Activated CD4-positive, alpha-beta memory T cell treated with anti-CD3 and anti-CD28 coated beads, Interleukin-2, amount 10 ng/mL, durations not matched to agents 7 days and 5 days (primary cell): Measurements from ENCODE around the gene INPP5A. TPM values are rescaled to one million over a fixed set of nuclear protein-coding genes. Genes with fewer than 3 reads are reported as not detected.
"Not testable (repeated sequence)": the region's sequence is repeated elsewhere in the genome, so short reads cannot be mapped to it uniquely, and the experiment has no call there.

Source experiments
- CTCF ChIA-PET: fragments of 350-600 bp; sonication (Branson Sonifier 250); formaldehyde crosslinking; loops from one replicate; lab custom pipeline; 2021; ENCODE audit warnings: antibody characterized with exemption, inconsistent platforms; lab: Charles Lee
- POLR2A ChIA-PET: fragments of 350-600 bp; sonication (Branson Sonifier 250); formaldehyde crosslinking; loops from one replicate; lab custom pipeline; 2021; ENCODE audit warnings: antibody characterized with exemption; lab: Charles Lee
- DNase-seq: peaks from one replicate; pipeline ENCODE4 v3.0.0-alpha.2; 2020
- H3K27ac Mint-ChIP-seq: one replicate; pipeline ENCODE4 v1.8.0; 2021; ENCODE audit warnings: mild to moderate bottlenecking, mixed read lengths
- H3K27me3 Mint-ChIP-seq: one replicate; pipeline ENCODE4 v1.8.0; 2021; ENCODE audit warnings: mixed read lengths
- H3K36me3 Mint-ChIP-seq: one replicate; pipeline ENCODE4 v1.8.0; 2021; ENCODE audit warnings: low read depth, mixed read lengths
- H3K4me1 Mint-ChIP-seq: one replicate; pipeline ENCODE4 v1.8.0; 2021; ENCODE audit warnings: mixed read lengths
- H3K4me3 Mint-ChIP-seq: one replicate; pipeline ENCODE4 v1.8.0; 2021; ENCODE audit warnings: mild to moderate bottlenecking, mixed read lengths
- H3K9me3 Mint-ChIP-seq: one replicate; pipeline ENCODE4 v1.8.0; 2021; ENCODE audit warnings: mixed read lengths
- total RNA-seq, 2 experiments: library from RNA; stranded (reverse); gene quantifications; one replicate each; pipeline ENCODE4 v1.2.3, GENCODE V29; 2021

INPP5A gene
- total RNA-seq, 2 experiments from 2014 or later: 9.3 to 9.5 TPM

- Mint-ChIP-seq H3K4me1 (no peaks in the 10 kb centered on the region), H3K9me3 (no peaks in the 10 kb centered on the region), H3K4me3 (no peak overlapping the region), H3K27ac (no peak overlapping the region), H3K27me3 (peaks cover 11% of the 10 kb centered on the region), H3K36me3 (no peaks in the 10 kb centered on the region)
- CTCF ChIA-PET: no interaction called here
- no peak for DNase-seq
- POLR2A ChIA-PET: no interaction called here
Measured at GRCh38 chr10:132497861-132498561, 39.6 kb upstream of the INPP5A start.

- POLR2A ChIA-PET: no interaction called here
- CTCF ChIA-PET: no interaction called here
- no peak for DNase-seq
- peaks cover 11% of the 10 kb centered on the region for H3K27me3 Mint-ChIP-seq
- no peak overlapping the region for H3K4me3 Mint-ChIP-seq
- no peaks in the 10 kb centered on the region for H3K9me3 Mint-ChIP-seq
- no peaks in the 10 kb centered on the region for H3K36me3 Mint-ChIP-seq
- no peaks in the 10 kb centered on the region for H3K4me1 Mint-ChIP-seq
- no peak overlapping the region for H3K27ac Mint-ChIP-seq
Measured at GRCh38 chr10:132498562-132499366, 38.8 kb upstream of the INPP5A start.

GRCh38 chr10:132499367-132499685 lies 38.3 kb upstream of the INPP5A start:
- Mint-ChIP-seq H3K36me3 (no peaks in the 10 kb centered on the region), H3K9me3 (no peaks in the 10 kb centered on the region), H3K27ac (no peak overlapping the region), H3K4me1 (no peaks in the 10 kb centered on the region), H3K27me3 (peaks cover 11% of the 10 kb centered on the region), H3K4me3 (no peak overlapping the region)
- CTCF ChIA-PET: no interaction called here
- DNase-seq: no peak
- POLR2A ChIA-PET: no interaction called here

- no peak for DNase-seq
- Mint-ChIP-seq H3K27me3 (peaks cover 7% of the 10 kb centered on the region), H3K27ac (no peak overlapping the region), H3K9me3 (no peaks in the 10 kb centered on the region), H3K4me1 (no peaks in the 10 kb centered on the region), H3K36me3 (no peaks in the 10 kb centered on the region), H3K4me3 (no peak overlapping the region)
- ChIA-PET CTCF (no interaction called here), POLR2A (no interaction called here)
Measured at GRCh38 chr10:132500781-132501415, 36.7 kb upstream of the INPP5A start.

- CTCF ChIA-PET: no interaction called here
- H3K36me3 Mint-ChIP-seq: no peaks in the 10 kb centered on the region
- H3K4me3 Mint-ChIP-seq: no peak overlapping the region
- no peak overlapping the region for H3K27ac Mint-ChIP-seq
- H3K4me1 Mint-ChIP-seq: no peaks in the 10 kb centered on the region
- no peaks in the 10 kb centered on the region for H3K9me3 Mint-ChIP-seq
- peaks cover 7% of the 10 kb centered on the region for H3K27me3 Mint-ChIP-seq
- POLR2A ChIA-PET: interaction anchor here (1.2 kb wide), 1 partner anchor 19 kb away, joined by 3 read pairs; no protein-coding TSS in a partner anchor
- no peak for DNase-seq
Measured at GRCh38 chr10:132502544-132503300, 34.9 kb upstream of the INPP5A start.

- no peak for DNase-seq
- POLR2A ChIA-PET: no interaction called here
- Mint-ChIP-seq H3K27ac (no peak overlapping the region), H3K9me3 (no peaks in the 10 kb centered on the region), H3K27me3 (peaks cover 5% of the 10 kb centered on the region), H3K36me3 (no peaks in the 10 kb centered on the region), H3K4me3 (no peak overlapping the region), H3K4me1 (no peaks in the 10 kb centered on the region)
- CTCF ChIA-PET: no interaction called here
Measured at GRCh38 chr10:132503581-132504421, 33.8 kb upstream of the INPP5A start.

GRCh38 chr10:132504501-132505272 lies 32.9 kb upstream of the INPP5A start:
- Mint-ChIP-seq H3K9me3 (no peaks in the 10 kb centered on the region), H3K36me3 (no peaks in the 10 kb centered on the region), H3K27ac (no peak overlapping the region), H3K27me3 (peaks cover 5% of the 10 kb centered on the region), H3K4me1 (no peaks in the 10 kb centered on the region), H3K4me3 (no peak overlapping the region)
- POLR2A ChIA-PET: no interaction called here
- CTCF ChIA-PET: no interaction called here
- DNase-seq: no peak

GRCh38 chr10:132505546-132505945 lies 32.0 kb upstream of the INPP5A start:
- DNase-seq, H3K27ac Mint-ChIP-seq, CTCF ChIA-PET, H3K4me3 Mint-ChIP-seq, H3K36me3 Mint-ChIP-seq, H3K27me3 Mint-ChIP-seq, POLR2A ChIA-PET, H3K9me3 Mint-ChIP-seq, H3K4me1 Mint-ChIP-seq: not testable (repeated sequence)

- no peaks in the 10 kb centered on the region for H3K27me3 Mint-ChIP-seq
- no peaks in the 10 kb centered on the region for H3K36me3 Mint-ChIP-seq
- H3K27ac Mint-ChIP-seq: no peak overlapping the region
- CTCF ChIA-PET: no interaction called here
- no peak for DNase-seq
- POLR2A ChIA-PET: no interaction called here
- H3K9me3 Mint-ChIP-seq: no peaks in the 10 kb centered on the region
- H3K4me3 Mint-ChIP-seq: no peak overlapping the region
- H3K4me1 Mint-ChIP-seq: no peaks in the 10 kb centered on the region
Measured at GRCh38 chr10:132506711-132507408, 30.7 kb upstream of the INPP5A start.

GRCh38 chr10:132507409-132507955 lies 30.1 kb upstream of the INPP5A start:
- Mint-ChIP-seq H3K9me3 (no peaks in the 10 kb centered on the region), H3K4me3 (no peak overlapping the region), H3K27ac (no peak overlapping the region), H3K27me3 (no peaks in the 10 kb centered on the region), H3K36me3 (no peaks in the 10 kb centered on the region), H3K4me1 (no peaks in the 10 kb centered on the region)
- DNase-seq: no peak
- ChIA-PET CTCF (no interaction called here), POLR2A (no interaction called here)

GRCh38 chr10:132507956-132508490 lies 29.6 kb upstream of the INPP5A start:
- Mint-ChIP-seq H3K27me3 (no peaks in the 10 kb centered on the region), H3K4me1 (no peaks in the 10 kb centered on the region), H3K36me3 (no peaks in the 10 kb centered on the region), H3K9me3 (no peaks in the 10 kb centered on the region), H3K27ac (no peak overlapping the region), H3K4me3 (no peak overlapping the region)
- ChIA-PET POLR2A (no interaction called here), CTCF (no interaction called here)
- no peak for DNase-seq
